Progenitor cell of endocrine pancreas (in vitro differentiated cells): ENCODE data around the gene EEF2K. TPM values are rescaled to one million over a fixed set of nuclear protein-coding genes. Genes with fewer than 3 reads are reported as not detected.
A peak's percentile ranks its signal among the peaks of the same experiment; 100 is the strongest.

ENCODE experiments used
- DNase-seq: peaks from one replicate; pipeline ENCODE4 v3.0.0; 2021; ENCODE audit warnings: low spot score; ENCODE audit not compliant: unreplicated experiment
- H3K27ac Mint-ChIP-seq: 2 replicates; pipeline ENCODE4 v1.8.0; 2021; ENCODE audit warnings: mild to moderate bottlenecking, moderate library complexity, mixed read lengths
- H3K27me3 Mint-ChIP-seq: 2 replicates; pipeline ENCODE4 v1.8.0; 2021; ENCODE audit warnings: mixed read lengths
- H3K36me3 Mint-ChIP-seq: 2 replicates; pipeline ENCODE4 v1.8.0; 2022; ENCODE audit warnings: mixed read lengths; ENCODE audit not compliant: insufficient read depth
- H3K4me1 Mint-ChIP-seq: 2 replicates; pipeline ENCODE4 v1.8.0; 2021; ENCODE audit warnings: low read depth, mixed read lengths
- H3K4me3 Mint-ChIP-seq: 2 replicates; pipeline ENCODE4 v1.8.0; 2021; ENCODE audit warnings: low read depth, mild to moderate bottlenecking, moderate library complexity, mixed read lengths
- H3K9me3 Mint-ChIP-seq: 2 replicates; pipeline ENCODE4 v1.8.0; 2021; ENCODE audit warnings: low read depth, mixed read lengths
- total RNA-seq: library from RNA; stranded (reverse); gene quantifications from 2 replicates; pipeline ENCODE4 v1.2.1, GENCODE V29; 2021
- TF ChIP-seq, protein P1 (sequence below): fragments of 200-600 bp; sonication (generic); IDR thresholded peaks from one replicate; pipeline ENCODE4 v1.5.0; 2021; ENCODE audit warnings: antibody characterized with exemption, mild to moderate bottlenecking; ENCODE audit not compliant: unreplicated experiment

The EEF2K gene
- total RNA-seq, 1 donor from 2014 or later: 15.4 TPM

DNA sequence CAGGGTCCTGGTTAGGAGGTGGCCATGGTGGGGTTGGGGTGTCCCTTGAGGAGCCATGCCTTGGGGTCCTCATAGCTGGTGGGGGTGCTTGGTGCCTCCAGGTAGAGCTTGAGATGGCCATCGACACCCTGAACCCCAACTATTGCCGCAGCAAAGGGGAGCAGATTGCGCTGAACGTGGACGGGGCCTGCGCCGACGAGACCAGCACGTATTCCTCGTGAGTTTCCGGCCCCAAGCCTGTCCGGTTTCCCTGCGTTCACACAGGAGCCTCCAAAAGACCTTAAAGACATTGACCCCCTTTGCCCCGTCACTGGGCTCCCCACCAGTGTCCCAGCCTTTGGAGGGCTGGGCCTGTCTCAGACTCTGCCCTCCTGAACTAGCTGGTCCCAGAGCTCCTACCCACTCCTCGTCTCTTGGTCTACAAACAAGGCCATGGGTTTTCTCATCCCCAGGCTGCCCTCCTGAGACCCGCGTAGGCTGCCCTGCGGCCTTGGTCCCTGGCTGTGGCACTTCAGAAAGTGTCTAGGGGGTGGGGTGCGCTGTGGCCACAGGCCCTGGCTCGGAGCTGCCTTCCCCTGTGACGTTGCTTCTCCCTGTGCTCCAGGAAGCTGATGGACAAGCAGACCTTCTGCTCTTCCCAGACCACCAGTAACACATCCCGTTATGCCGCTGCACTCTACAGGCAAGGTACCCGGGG lies 102.9 kb downstream of the EEF2K start:
- H3K36me3 Mint-ChIP-seq: peaks cover 15% of the 10 kb centered on the region
- H3K9me3 Mint-ChIP-seq: no peaks in the 10 kb centered on the region
- no peak overlapping the region for H3K27ac Mint-ChIP-seq
- TF ChIP-seq, protein P1, sequence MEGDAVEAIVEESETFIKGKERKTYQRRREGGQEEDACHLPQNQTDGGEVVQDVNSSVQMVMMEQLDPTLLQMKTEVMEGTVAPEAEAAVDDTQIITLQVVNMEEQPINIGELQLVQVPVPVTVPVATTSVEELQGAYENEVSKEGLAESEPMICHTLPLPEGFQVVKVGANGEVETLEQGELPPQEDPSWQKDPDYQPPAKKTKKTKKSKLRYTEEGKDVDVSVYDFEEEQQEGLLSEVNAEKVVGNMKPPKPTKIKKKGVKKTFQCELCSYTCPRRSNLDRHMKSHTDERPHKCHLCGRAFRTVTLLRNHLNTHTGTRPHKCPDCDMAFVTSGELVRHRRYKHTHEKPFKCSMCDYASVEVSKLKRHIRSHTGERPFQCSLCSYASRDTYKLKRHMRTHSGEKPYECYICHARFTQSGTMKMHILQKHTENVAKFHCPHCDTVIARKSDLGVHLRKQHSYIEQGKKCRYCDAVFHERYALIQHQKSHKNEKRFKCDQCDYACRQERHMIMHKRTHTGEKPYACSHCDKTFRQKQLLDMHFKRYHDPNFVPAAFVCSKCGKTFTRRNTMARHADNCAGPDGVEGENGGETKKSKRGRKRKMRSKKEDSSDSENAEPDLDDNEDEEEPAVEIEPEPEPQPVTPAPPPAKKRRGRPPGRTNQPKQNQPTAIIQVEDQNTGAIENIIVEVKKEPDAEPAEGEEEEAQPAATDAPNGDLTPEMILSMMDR: no peak
- H3K4me3 Mint-ChIP-seq: no peak overlapping the region
- DNase-seq: no peak
- H3K4me1 Mint-ChIP-seq: no peaks in the 10 kb centered on the region
- no peaks in the 10 kb centered on the region for H3K27me3 Mint-ChIP-seq

DNA sequence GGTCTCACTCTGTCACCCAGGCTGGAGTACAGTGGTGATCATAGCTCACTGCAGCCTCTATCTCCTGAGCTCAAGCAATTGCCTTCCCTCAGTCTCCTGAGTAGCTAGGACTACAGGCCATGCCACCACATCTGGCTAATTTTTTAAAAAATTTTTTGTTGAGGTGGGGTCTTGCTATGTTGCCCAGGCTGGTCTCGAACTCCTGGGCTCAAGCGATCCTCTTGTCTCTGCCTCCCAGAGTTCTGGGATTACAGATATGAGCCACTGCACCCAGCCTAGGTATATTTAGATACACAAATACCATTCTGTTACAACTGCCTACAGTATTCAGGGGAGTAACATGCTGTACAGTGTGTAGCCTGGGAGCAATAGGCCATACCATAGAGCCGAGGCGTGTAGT lies 105.4 kb downstream of the EEF2K start:
- H3K9me3 Mint-ChIP-seq: no peaks in the 10 kb centered on the region
- H3K4me3 Mint-ChIP-seq: no peak overlapping the region
- H3K36me3 Mint-ChIP-seq: peaks cover 15% of the 10 kb centered on the region

DNA sequence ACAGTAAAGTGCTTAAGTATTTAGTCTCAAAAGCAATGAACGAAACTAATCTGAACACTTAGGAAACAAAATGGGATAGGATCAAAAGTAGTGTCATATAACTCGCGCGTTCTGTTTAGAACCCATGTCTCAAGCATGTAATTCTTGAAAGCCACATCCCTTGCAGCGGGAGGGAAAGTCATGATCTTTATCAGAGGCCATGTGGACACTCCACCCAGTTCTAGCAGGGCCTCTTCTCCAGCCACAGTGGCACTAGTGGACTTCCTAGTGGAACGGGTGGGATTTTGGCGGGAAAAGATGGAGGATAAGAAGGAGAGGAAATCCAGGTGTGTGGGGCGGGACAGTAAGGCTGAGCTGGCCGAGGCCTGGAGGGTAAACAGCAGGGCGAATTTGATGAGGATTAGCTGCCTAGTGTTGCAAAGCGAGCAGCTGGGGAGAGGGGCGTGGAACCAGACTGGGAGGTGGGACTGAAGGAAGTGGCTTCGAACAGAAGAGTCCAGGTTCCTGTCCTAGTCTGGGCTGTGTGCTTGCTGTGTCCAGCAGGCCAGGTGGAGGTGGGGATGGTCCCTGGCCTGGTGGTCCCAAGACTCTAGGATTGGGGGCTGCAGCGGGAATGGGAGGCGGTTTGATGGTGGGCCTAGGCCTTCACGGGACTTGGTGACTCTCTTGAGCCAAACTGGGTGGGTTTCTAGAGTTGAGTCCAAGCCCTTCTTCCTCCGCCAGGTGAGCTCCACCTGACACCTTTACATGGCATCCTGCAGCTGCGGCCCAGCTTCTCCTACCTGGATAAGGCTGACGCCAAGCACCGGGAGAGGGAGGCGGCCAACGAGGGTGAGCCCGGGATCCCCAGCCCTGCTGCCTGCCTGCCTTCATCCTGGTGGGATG lies 107.1 kb downstream of the EEF2K start:
- no peaks in the 10 kb centered on the region for H3K27me3 Mint-ChIP-seq
- H3K9me3 Mint-ChIP-seq: no peaks in the 10 kb centered on the region
- no peak for DNase-seq
- no peak overlapping the region for H3K4me3 Mint-ChIP-seq
- H3K4me1 Mint-ChIP-seq: peaks cover 3% of the 10 kb centered on the region
- no peak overlapping the region for H3K27ac Mint-ChIP-seq
- H3K36me3 Mint-ChIP-seq: peaks cover 14% of the 10 kb centered on the region
- TF ChIP-seq, protein P1: no peak

More for the DNA sequence above, 105.4 kb downstream of the EEF2K start:
- Mint-ChIP-seq H3K27me3 (no peaks in the 10 kb centered on the region), H3K27ac (peak overlapping the region; percentile 1), H3K4me1 (no peaks in the 10 kb centered on the region)
- TF ChIP-seq, protein P1: no peak
- DNase-seq: no peak

DNA sequence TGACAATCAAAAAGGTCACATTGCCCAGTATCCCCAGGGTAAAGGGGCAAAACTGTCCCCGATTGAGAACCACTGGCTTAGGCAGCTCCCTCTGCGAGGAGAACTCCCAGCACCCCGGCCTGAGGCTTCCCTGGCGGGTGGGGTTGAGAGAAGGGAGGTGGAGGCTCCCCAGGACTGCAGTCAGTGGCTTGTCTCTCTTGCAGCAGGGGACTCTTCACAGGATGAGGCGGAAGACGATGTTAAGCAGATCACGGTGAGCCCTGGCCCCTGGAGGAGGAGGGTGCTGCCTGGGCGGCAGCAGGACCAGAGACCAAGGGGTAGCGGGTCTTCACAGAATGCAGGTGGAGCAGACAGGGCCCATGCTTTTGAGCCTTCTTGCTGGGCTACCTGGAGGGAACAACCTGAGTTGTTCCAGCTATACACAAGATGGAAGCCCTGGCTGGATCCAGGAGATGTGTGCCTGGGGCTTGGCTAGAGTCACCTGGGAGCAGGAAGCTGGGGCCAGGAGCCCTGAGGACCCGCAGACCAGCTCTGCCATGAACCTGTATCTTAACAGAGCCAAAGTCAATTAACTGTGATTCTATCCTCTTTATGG lies 107.9 kb downstream of the EEF2K start:
- no peak for DNase-seq
- H3K36me3 Mint-ChIP-seq: peaks cover 16% of the 10 kb centered on the region

More for the DNA sequence above, 107.9 kb downstream of the EEF2K start:
- TF ChIP-seq, protein P1: no peak
- Mint-ChIP-seq H3K27ac (no peak overlapping the region), H3K4me3 (no peak overlapping the region), H3K4me1 (peaks cover 3% of the 10 kb centered on the region), H3K27me3 (no peaks in the 10 kb centered on the region), H3K9me3 (no peaks in the 10 kb centered on the region)
